ENCODE results near the gene TDRD3. TPM values are rescaled to one million over a fixed set of nuclear protein-coding genes. Genes with fewer than 3 reads are reported as not detected.

Gene TDRD3
- total RNA-seq, 2 donors from 2014 or later: 21.0 to 25.9 TPM

DNA sequence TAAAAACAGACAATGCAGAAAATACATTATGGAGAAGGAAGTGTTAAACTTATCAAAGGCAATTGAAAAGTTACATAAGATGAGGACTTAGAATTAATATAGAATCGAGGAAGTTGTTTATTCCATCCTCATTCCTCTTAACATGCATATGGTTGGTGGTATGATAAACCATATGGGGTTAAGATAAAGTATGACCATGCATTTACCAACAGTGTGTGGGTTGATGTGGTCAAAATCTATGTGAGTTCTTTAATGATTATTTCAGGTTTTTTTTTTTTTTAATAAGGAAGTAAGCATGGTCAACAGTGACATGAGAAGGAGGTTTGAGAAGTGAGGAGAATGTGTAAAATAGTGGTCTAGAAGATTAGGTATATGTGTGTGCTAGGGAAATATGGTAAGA, 94.5 kb downstream of the TDRD3 start:
- Histone ChIP-seq H3K4me3 (no peak overlapping the region), H3K9me3 (no peaks in the 10 kb centered on the region), H3K4me1 (no peaks in the 10 kb centered on the region), H3K27me3 (no peaks in the 10 kb centered on the region), H3K9ac (ENCODE audit: low read depth in 2 of 2, low read length in 2 of 2) (no peak overlapping the region), H3K36me3 (no peaks in the 10 kb centered on the region), H3K27ac (no peak overlapping the region)
- TF ChIP-seq, protein P1, sequence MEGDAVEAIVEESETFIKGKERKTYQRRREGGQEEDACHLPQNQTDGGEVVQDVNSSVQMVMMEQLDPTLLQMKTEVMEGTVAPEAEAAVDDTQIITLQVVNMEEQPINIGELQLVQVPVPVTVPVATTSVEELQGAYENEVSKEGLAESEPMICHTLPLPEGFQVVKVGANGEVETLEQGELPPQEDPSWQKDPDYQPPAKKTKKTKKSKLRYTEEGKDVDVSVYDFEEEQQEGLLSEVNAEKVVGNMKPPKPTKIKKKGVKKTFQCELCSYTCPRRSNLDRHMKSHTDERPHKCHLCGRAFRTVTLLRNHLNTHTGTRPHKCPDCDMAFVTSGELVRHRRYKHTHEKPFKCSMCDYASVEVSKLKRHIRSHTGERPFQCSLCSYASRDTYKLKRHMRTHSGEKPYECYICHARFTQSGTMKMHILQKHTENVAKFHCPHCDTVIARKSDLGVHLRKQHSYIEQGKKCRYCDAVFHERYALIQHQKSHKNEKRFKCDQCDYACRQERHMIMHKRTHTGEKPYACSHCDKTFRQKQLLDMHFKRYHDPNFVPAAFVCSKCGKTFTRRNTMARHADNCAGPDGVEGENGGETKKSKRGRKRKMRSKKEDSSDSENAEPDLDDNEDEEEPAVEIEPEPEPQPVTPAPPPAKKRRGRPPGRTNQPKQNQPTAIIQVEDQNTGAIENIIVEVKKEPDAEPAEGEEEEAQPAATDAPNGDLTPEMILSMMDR (IDR thresholded peaks at IDR 0.05): no peak
- intact Hi-C loops (cut with DNase I): no loop called here
- no peak for DNase-seq

DNA sequence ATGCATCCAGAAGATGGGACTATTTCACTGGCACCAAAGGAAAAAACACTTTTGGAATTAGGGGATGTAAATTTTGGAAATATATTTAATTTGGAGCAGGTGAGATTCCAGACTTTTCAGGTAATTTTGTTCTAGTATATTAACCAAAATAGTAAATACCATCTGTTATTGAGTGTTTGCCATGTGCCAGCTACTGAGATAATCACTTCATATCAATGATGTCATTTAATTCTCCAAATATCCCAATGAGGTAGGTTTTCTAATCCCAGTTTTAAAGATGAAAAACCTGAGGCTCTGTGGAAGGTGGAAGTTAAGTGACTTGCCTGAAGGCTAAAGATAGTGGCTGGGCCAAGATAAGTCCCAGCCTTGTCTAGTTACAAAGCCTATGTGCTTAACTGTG, 95.2 kb downstream of the TDRD3 start:
- no peaks in the 10 kb centered on the region for H3K27me3 ChIP-seq
- no peaks in the 10 kb centered on the region for H3K36me3 ChIP-seq
- H3K4me1 ChIP-seq: no peaks in the 10 kb centered on the region
- intact Hi-C loops (cut with DNase I): no loop called here
- TF ChIP-seq, protein P1 (IDR thresholded peaks at IDR 0.05): no peak
- no peaks in the 10 kb centered on the region for H3K9me3 ChIP-seq
- DNase-seq: no peak
- no peak overlapping the region for H3K4me3 ChIP-seq
- H3K27ac ChIP-seq: no peak overlapping the region
- H3K9ac ChIP-seq (ENCODE audit: low read depth in 2 of 2, low read length in 2 of 2): no peak overlapping the region

DNA sequence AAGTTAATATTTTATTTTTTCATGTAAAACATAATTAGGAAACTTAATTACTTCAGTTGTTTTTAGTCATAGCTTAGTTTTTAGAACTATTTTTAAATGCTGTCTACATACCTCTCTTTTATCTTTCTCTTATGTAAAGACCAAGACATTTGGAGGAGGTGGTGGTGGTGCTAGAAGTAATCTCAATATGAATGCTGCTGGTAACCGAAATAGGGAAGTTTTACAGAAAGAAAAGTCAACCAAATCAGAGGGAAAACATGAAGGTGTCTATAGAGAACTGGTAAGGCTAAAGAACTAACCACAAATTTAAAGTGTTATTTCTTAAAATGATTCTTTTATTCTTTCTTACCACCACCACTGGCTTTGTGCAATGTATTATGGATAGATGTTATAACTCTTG, 97.3 kb downstream of the TDRD3 start:
- intact Hi-C loops (cut with DNase I): no loop called here
- H3K9me3 ChIP-seq: no peaks in the 10 kb centered on the region
- no peaks in the 10 kb centered on the region for H3K36me3 ChIP-seq
- TF ChIP-seq, protein P1 (IDR thresholded peaks at IDR 0.05): no peak
- H3K27ac ChIP-seq: no peak overlapping the region
- no peak overlapping the region for H3K4me3 ChIP-seq
- no peaks in the 10 kb centered on the region for H3K27me3 ChIP-seq
- DNase-seq: no peak
- no peaks in the 10 kb centered on the region for H3K4me1 ChIP-seq
- no peak overlapping the region for H3K9ac ChIP-seq (ENCODE audit: low read depth in 2 of 2, low read length in 2 of 2)

DNA sequence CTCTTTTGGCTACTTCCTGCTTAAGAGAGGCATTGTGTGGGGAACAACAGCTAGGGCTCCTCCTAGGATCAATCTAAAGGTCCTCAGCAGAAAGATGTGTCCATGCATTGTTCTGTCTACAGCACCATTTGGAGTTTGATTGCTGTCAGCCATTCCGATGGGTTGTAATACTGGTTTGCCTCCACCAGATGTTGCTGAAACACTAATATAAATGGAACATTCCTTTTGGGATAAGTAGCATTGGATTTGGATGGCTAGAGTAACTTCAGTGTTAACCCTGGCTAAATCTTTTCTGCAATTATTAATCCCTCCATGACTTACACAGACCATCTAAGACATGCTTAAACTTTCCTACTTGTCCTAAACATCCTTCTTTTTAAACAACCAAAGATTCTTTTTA, 104.2 kb downstream of the TDRD3 start:
- Histone ChIP-seq H3K9me3 (no peaks in the 10 kb centered on the region), H3K27ac (no peak overlapping the region), H3K4me3 (no peak overlapping the region), H3K27me3 (no peaks in the 10 kb centered on the region), H3K4me1 (no peaks in the 10 kb centered on the region), H3K36me3 (no peaks in the 10 kb centered on the region), H3K9ac (ENCODE audit: low read depth in 2 of 2, low read length in 2 of 2) (no peak overlapping the region)
- intact Hi-C loops (cut with DNase I): no loop called here
- no peak for DNase-seq
- TF ChIP-seq, protein P1 (IDR thresholded peaks at IDR 0.05): no peak

DNA sequence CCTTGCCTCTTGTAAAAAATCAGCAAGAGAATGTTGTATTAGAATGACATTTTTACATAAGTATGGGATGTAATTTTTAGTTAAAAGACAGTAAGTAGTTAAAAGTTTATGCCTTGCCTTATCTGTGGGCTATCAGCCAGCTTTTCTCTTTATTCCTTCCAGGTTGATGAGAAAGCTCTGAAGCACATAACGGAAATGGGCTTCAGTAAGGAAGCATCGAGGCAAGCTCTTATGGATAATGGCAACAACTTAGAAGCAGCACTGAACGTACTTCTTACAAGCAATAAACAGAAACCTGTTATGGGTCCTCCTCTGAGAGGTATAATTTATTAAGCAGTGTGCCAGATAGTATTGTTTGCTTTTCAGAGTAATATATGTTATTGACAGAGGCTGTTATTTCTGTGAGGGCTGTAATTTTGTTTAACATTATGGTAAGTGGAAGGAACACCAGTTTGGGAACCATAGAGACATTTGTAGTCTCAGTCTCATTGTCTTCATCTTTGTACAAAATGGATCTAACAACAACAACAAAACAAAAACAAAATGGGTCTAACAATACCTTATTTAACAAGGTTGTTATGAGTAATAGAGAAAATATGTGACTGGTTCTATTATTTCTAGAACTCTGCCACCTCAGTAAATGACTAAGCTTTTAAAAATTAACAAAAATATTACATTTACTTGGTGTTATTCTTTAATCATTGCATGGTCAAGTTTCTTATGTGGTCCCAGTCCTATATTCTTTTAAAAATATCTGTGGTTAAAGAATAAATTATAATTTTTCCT, 112.8 kb downstream of the TDRD3 start:
- DNase-seq: no peak
- Histone ChIP-seq H3K4me1 (no peaks in the 10 kb centered on the region), H3K27ac (no peak overlapping the region), H3K4me3 (no peak overlapping the region), H3K27me3 (no peaks in the 10 kb centered on the region), H3K9ac (ENCODE audit: low read depth in 2 of 2, low read length in 2 of 2) (no peak overlapping the region), H3K9me3 (no peaks in the 10 kb centered on the region), H3K36me3 (no peaks in the 10 kb centered on the region)
- TF ChIP-seq, protein P1 (IDR thresholded peaks at IDR 0.05): no peak
- intact Hi-C loops (cut with DNase I): no loop called here

Data from colonic mucosa (tissue), 4 donors.